ENCODE data around the gene MAN2B2.

DNA sequence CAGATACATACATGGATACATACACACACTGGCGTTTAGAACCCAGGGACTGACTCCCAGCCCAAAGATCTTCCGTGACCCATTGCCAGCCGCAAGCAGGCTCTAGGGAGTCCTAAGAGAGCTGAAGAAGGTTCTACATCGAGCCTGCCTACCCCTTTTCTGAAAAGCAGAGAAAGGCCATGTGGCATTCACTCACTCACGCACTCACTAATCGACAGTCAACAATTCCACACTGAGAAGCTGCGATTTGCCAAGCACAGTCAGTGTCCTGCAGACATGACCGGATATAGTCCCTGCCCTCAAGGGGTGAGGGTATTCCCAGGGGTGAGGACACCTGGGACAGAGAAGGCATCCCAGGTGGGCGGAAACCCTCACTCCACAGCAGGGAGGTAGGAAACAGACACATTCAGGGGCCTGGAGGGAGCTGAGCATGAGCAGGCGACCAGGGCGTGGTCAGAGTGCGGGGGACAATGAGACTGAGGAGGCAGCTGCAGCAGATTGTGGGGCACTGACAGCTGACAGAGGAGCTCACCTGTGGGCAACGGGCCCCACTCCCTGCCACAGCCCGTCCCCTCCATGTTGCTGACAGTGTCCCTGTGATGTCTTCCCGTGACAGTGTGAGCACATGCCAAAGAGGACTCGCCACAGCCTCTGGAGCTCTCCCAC is 13.2 kb upstream of the MAN2B2 start:
- TF ChIP-seq POLR2A (IDR thresholded peaks at IDR 0.05; ENCODE audit: low read depth, low read length) (no peak), POLR2AphosphoS5 (IDR thresholded peaks at IDR 0.05; ENCODE audit: low read depth, low read length) (no peak), TAF1 (IDR thresholded peaks at IDR 0.05; ENCODE audit: low read depth, low read length) (no peak), SPI1 (IDR thresholded peaks at IDR 0.05; ENCODE audit: low read depth, low read length) (no peak), POU2F2 (IDR thresholded peaks at IDR 0.05; ENCODE audit: low read depth, low read length) (no peak)
